GM10266 (cell line): ENCODE data around the gene EME1.
"Not testable (repeated sequence)": the region's sequence is repeated elsewhere in the genome, so short reads cannot be mapped to it uniquely, and the experiment has no call there.

ENCODE experiments used
- DNase-seq: peaks from one replicate; pipeline ENCODE4 v3.0.0; 2012; ENCODE audit errors: extremely low spot score
- CTCF ChIP-seq: IDR thresholded peaks from 2 replicates; pipeline ENCODE4 v1.5.1; 2012; ENCODE audit warnings: mild to moderate bottlenecking, low read depth; ENCODE audit not compliant: control insufficient read depth, insufficient read depth; ENCODE audit errors: missing control alignments

Gene EME1

GRCh38 chr17:50397919-50398285 is 24.9 kb downstream of the EME1 start:
- DNase-seq: no peak
- TF ChIP-seq CTCF: no peak

- DNase-seq: not testable (repeated sequence)
Measured at GRCh38 chr17:50398672-50399071, 25.6 kb downstream of the EME1 start.

GRCh38 chr17:50399591-50399990 is 26.6 kb downstream of the EME1 start:
- not testable (repeated sequence) for DNase-seq

- not testable (repeated sequence) for DNase-seq
Measured at GRCh38 chr17:50405351-50405750, 32.3 kb downstream of the EME1 start.

- no peak for TF ChIP-seq CTCF
- no peak for DNase-seq
Measured at GRCh38 chr17:50406578-50406977, 33.5 kb downstream of the EME1 start.

GRCh38 chr17:50407921-50408320 is 34.9 kb downstream of the EME1 start:
- no peak for DNase-seq
- no peak for TF ChIP-seq CTCF

- TF ChIP-seq CTCF: no peak
- no peak for DNase-seq
Measured at GRCh38 chr17:50412188-50412732, 39.2 kb downstream of the EME1 start.

- DNase-seq: no peak
- TF ChIP-seq CTCF: no peak
Measured at GRCh38 chr17:50414808-50415207, 41.8 kb downstream of the EME1 start.

GRCh38 chr17:50419577-50419976 is 46.5 kb downstream of the EME1 start:
- not testable (repeated sequence) for DNase-seq
